Transverse colon (tissue), 3 donors: ENCODE measurements around the gene DNAAF5.

ENCODE experiments used
- CTCF ChIP-seq, 5 experiments: fragments of 200-600 bp in 3 of 5; fragments of 450-650 bp in 2 of 5; sonication (generic) in 3 of 5; IDR thresholded peaks; 1 replicate in 2 of 5; 2 replicates in 3 of 5; pipeline ENCODE4 v1.5.1; 2016 to 2017; ENCODE audit warnings: antibody characterized with exemption in 5 of 5, inconsistent platforms in 3 of 5, mild to moderate bottlenecking in 2 of 5, moderate library complexity in 1 of 5
- POLR2A ChIP-seq: fragments of 450-650 bp; IDR thresholded peaks from one replicate; pipeline ENCODE4 v1.6.1; 2016; ENCODE audit warnings: antibody characterized with exemption, mild to moderate bottlenecking, moderate library complexity

GRCh38 chr7:768881-769504 is 42.5 kb downstream of the DNAAF5 start:
- no peak for TF ChIP-seq POLR2A
- no peak for TF ChIP-seq CTCF (IDR thresholded peaks at IDR 0.05)
